ENCODE results near the gene AHNAK.

Gene AHNAK

DNA sequence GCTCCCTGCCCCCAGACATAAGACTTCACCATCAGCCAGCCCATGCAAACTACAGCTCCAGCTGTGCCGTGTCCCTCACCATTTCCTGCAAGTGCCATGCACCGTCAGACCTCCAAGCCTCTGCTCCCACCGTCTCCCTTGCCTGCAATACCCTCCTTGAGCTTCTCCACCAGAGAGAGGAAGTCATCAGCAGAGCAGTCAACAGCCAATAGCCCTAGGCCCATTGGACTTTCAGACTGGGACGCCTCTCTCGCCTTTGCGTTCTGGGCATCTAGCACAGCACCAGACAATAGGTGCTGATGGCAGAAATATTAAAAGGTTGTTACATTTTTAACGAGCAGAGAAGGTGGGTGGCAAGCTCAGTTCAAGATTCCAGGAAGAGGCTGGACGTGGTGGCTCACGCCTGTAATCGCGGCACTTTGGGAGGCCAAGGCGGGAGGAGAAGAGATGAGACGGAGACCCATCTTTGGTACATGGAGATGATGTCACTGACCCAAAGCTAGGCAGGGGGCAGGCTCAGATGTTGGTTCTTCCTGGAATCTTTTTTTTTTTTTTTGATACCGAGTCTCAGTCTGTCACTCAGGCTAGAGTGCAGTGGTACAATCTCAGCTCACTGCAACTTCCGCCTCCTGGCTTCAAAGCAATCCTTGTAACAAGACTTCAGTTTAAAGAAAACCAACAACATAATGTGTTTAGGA lies 95.9 kb downstream of the AHNAK start:
- TF ChIP-seq SIN3A (IDR thresholded peaks at IDR 0.05; ENCODE audit: borderline replicate concordance, insufficient read depth, low read length) (no peak), TAF1 (IDR thresholded peaks at IDR 0.05; ENCODE audit: borderline replicate concordance, insufficient read depth, low read length) (no peak)

DNA sequence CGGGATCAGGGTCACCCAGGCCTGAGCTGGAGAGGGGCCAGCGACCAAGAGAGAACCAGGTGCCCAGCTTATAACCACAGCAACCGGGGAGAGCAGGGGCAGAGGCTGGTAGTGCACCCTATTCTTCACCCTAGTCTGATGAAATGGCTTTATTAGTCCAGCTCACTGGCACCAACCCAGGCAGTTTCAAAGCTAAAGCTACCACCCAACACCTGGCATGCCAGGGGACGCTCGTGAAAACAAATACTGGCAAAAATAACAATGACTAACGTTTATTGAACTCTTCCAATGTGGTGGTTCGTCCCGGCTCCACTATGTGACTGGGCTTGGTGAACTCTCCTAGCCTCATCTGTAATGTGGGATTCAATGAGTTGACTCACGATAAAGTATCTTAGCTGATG lies 97.2 kb downstream of the AHNAK start:
- TF ChIP-seq, protein P1, sequence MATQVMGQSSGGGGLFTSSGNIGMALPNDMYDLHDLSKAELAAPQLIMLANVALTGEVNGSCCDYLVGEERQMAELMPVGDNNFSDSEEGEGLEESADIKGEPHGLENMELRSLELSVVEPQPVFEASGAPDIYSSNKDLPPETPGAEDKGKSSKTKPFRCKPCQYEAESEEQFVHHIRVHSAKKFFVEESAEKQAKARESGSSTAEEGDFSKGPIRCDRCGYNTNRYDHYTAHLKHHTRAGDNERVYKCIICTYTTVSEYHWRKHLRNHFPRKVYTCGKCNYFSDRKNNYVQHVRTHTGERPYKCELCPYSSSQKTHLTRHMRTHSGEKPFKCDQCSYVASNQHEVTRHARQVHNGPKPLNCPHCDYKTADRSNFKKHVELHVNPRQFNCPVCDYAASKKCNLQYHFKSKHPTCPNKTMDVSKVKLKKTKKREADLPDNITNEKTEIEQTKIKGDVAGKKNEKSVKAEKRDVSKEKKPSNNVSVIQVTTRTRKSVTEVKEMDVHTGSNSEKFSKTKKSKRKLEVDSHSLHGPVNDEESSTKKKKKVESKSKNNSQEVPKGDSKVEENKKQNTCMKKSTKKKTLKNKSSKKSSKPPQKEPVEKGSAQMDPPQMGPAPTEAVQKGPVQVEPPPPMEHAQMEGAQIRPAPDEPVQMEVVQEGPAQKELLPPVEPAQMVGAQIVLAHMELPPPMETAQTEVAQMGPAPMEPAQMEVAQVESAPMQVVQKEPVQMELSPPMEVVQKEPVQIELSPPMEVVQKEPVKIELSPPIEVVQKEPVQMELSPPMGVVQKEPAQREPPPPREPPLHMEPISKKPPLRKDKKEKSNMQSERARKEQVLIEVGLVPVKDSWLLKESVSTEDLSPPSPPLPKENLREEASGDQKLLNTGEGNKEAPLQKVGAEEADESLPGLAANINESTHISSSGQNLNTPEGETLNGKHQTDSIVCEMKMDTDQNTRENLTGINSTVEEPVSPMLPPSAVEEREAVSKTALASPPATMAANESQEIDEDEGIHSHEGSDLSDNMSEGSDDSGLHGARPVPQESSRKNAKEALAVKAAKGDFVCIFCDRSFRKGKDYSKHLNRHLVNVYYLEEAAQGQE (IDR thresholded peaks at IDR 0.05; ENCODE audit: insufficient read depth in 1 of 2, low read depth in 2 of 2, low read length in 2 of 2) = no peak
- TF ChIP-seq POLR2AphosphoS5 (IDR thresholded peaks at IDR 0.05; ENCODE audit: low read depth, low read length) (no peak), TAF1 (IDR thresholded peaks at IDR 0.05; ENCODE audit: borderline replicate concordance, insufficient read depth, low read length) (no peak), SIN3A (IDR thresholded peaks at IDR 0.05; ENCODE audit: borderline replicate concordance, insufficient read depth, low read length) (no peak), FOXP2 (optimal IDR thresholded peaks at IDR 0.05; ENCODE audit: borderline replicate concordance, extremely low read depth, extremely low read length, insufficient read depth) (no peak)

DNA sequence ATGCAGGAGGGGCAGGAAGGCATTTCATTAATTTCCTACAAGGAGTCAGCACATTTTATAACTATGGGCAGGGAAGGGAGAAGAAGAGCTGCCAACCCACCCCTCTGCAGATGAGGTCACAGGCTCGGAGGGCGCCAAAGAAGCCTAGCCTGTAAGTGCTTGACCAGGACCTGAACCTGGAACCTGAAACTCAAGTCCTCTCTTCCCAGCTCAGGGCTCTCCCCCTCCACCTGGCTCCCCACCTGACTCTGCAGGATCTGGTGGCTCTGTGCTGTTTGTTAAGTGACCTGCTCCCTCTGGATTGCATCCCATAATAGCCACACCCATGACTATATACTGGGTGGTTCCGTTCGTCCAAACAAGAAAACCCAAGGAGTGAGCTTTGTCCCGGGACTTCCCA lies 100.5 kb downstream of the AHNAK start:
- TF ChIP-seq SIN3A (IDR thresholded peaks at IDR 0.05; ENCODE audit: borderline replicate concordance, insufficient read depth, low read length) (no peak), FOXP2 (optimal IDR thresholded peaks at IDR 0.05; ENCODE audit: borderline replicate concordance, extremely low read depth, extremely low read length, insufficient read depth) (no peak), POLR2AphosphoS5 (IDR thresholded peaks at IDR 0.05; ENCODE audit: low read depth, low read length) (no peak), TAF1 (IDR thresholded peaks at IDR 0.05; ENCODE audit: borderline replicate concordance, insufficient read depth, low read length) (no peak)
- TF ChIP-seq, protein P1 (IDR thresholded peaks at IDR 0.05; ENCODE audit: insufficient read depth in 1 of 2, low read depth in 2 of 2, low read length in 2 of 2) = no peak

DNA sequence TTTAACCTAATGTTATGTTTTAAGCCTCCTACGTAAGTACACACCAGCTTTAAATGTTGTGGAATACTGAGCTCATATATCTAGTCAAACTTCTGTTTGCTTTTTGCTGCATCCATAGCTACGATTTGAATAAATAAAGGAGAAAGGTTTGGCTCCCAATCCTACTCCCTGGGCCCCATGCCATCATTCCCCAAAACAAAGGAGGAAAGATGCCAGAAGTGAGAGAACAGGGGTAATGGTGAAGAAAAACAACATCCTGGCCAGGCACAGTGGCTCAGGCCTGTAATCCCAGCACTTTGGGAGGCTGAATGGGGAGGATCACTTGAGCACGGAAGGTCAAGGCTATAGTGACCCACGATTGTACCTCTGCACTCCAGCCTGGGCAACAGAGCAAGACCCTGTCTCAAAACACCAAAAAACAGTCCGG lies 101.3 kb downstream of the AHNAK start:
- TF ChIP-seq FOXP2 (optimal IDR thresholded peaks at IDR 0.05; ENCODE audit: borderline replicate concordance, extremely low read depth, extremely low read length, insufficient read depth) (no peak), TAF1 (IDR thresholded peaks at IDR 0.05; ENCODE audit: borderline replicate concordance, insufficient read depth, low read length) (no peak), SIN3A (IDR thresholded peaks at IDR 0.05; ENCODE audit: borderline replicate concordance, insufficient read depth, low read length) (no peak), POLR2AphosphoS5 (IDR thresholded peaks at IDR 0.05; ENCODE audit: low read depth, low read length) (no peak)
- TF ChIP-seq, protein P1 (IDR thresholded peaks at IDR 0.05; ENCODE audit: insufficient read depth in 1 of 2, low read depth in 2 of 2, low read length in 2 of 2) = no peak

DNA sequence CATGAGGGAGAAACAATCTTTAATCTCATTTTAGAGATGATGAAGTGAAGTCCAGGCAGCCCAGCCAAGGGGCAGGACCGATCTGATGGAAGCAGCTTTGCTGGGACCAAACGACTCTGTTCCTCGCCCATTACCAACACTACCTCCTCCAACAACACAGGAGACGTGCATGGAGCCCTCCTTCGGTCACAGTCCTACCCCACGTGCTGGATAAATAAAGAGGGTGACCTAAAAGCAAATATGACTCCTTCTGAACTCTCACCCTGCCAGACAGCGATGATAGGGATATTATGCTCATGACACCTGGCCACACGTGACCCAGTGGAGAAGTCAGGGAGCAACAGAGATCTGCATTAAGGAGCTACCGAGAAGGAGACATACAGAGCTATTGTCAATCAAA lies 101.8 kb downstream of the AHNAK start:
- TF ChIP-seq POLR2AphosphoS5 (IDR thresholded peaks at IDR 0.05; ENCODE audit: low read depth, low read length) (no peak), SIN3A (IDR thresholded peaks at IDR 0.05; ENCODE audit: borderline replicate concordance, insufficient read depth, low read length) (no peak), FOXP2 (optimal IDR thresholded peaks at IDR 0.05; ENCODE audit: borderline replicate concordance, extremely low read depth, extremely low read length, insufficient read depth) (no peak), TAF1 (IDR thresholded peaks at IDR 0.05; ENCODE audit: borderline replicate concordance, insufficient read depth, low read length) (no peak)
- TF ChIP-seq, protein P1 (IDR thresholded peaks at IDR 0.05; ENCODE audit: insufficient read depth in 1 of 2, low read depth in 2 of 2, low read length in 2 of 2) = no peak
